HCT116 (cell line): ENCODE measurements around the gene MAP4K4. TPM values are rescaled to one million over a fixed set of nuclear protein-coding genes. Genes with fewer than 3 reads are reported as not detected.

Experiments used
- ATAC-seq: fragments of 200-7000 bp; cut with Tn5 transposase; 2 replicates; pipeline ENCODE4 v1.9.1; 2020; ENCODE audit warnings: mild to moderate bottlenecking, moderate library complexity
- BruUV-seq: library from RNA; stranded (reverse); fragments of 400-500 nt; replicated peaks from 2 replicates; lab custom pipeline; 2021; lab: Mats Ljungman, UMichigan
- CTCF ChIA-PET: fragments of 300-600 bp; sonication (Branson Sonifier 250); formaldehyde crosslinking; loops from one replicate; lab custom pipeline; 2021; ENCODE audit warnings: antibody characterized with exemption; lab: Charles Lee
- POLR2A ChIA-PET: fragments of 300-600, 350-600 bp; sonication (Branson Sonifier 250); formaldehyde crosslinking; loops from one replicate; lab custom pipeline; 2021; ENCODE audit warnings: antibody characterized with exemption; lab: Charles Lee
- RAD21 ChIA-PET, 2 experiments: fragments of 300-600 bp; sonication (Branson Sonifier 250); formaldehyde crosslinking; loops; one replicate each; lab custom pipeline; 2023; ENCODE audit warnings: low total read pairs in 2 of 2; ENCODE audit not compliant: uncharacterized antibody in 2 of 2, unreplicated experiment in 2 of 2, low non-redundant PET in 1 of 2; lab: Charles Lee
- DNase-seq: peaks from one replicate; pipeline ENCODE4 v3.0.0-alpha.2; 2010; ENCODE audit warnings: low read depth, low spot score
- H2AFZ ChIP-seq: fragments of 200-600 bp; shearing (Covaris generic), sonication (generic); 2 replicates; pipeline ENCODE4 v1.6.1; 2017; ENCODE audit warnings: low read depth, mixed run types, mixed read lengths, antibody characterized with exemption, low read length; ENCODE audit not compliant: poor library complexity, severe bottlenecking
- H3K27ac ChIP-seq: 2 replicates; pipeline ENCODE4 v1.5.1; 2012; ENCODE audit warnings: low read depth, low read length
- H3K27me3 ChIP-seq: fragments of 200-600 bp; sonication (generic); 2 replicates; pipeline ENCODE4 v1.6.1; 2016; ENCODE audit warnings: mixed run types, low read length, mixed read lengths; ENCODE audit not compliant: insufficient read depth
- H3K36me3 ChIP-seq, 2 experiments: fragments of 200-500 bp in 1 of 2; fragments of 200-600 bp in 1 of 2; sonication (Bioruptor generic) in 1 of 2; sonication (generic) in 1 of 2; 2 replicates each; pipeline versions ENCODE4 v1.5.1 to v1.6.1; 2014 to 2016; ENCODE audit warnings: low read length in 2 of 2, inconsistent platforms in 1 of 2, mixed read lengths in 1 of 2, mixed run types in 1 of 2; ENCODE audit not compliant: insufficient read depth in 2 of 2, control insufficient read depth in 1 of 2
- H3K4me1 ChIP-seq, 2 experiments: fragments of 200-600 bp in 1 of 2; sonication (generic) in 1 of 2; 2 replicates each; pipeline versions ENCODE4 v1.5.1 to v1.6.1; 2012 to 2017; ENCODE audit warnings: low read length in 2 of 2, inconsistent platforms in 1 of 2, mild to moderate bottlenecking in 1 of 2, mixed read lengths in 1 of 2, mixed run types in 1 of 2, moderate library complexity in 1 of 2; ENCODE audit not compliant: insufficient read depth in 2 of 2, control insufficient read depth in 1 of 2
- H3K4me2 ChIP-seq: fragments of 200-600 bp; sonication (generic); 2 replicates; pipeline ENCODE4 v1.6.1; 2017; ENCODE audit warnings: mixed run types, low read length, mixed read lengths
- H3K4me3 ChIP-seq, 2 experiments: fragments of 200-600 bp in 1 of 2; sonication (generic) in 1 of 2; replicated peaks in 1 of 2; 2 replicates each; pipeline ENCODE4 v1.5.1; 2011 to 2016; ENCODE audit warnings: low read length in 2 of 2, control low read depth in 1 of 2, low read depth in 1 of 2, mild to moderate bottlenecking in 1 of 2, mixed read lengths in 1 of 2, mixed run types in 1 of 2
- H3K79me2 ChIP-seq: fragments of 200-600 bp; sonication (generic); 2 replicates; pipeline ENCODE4 v1.6.1; 2017; ENCODE audit warnings: mild to moderate bottlenecking, mixed run types, low read length, moderate library complexity, mixed read lengths; ENCODE audit not compliant: insufficient read depth
- H3K9ac ChIP-seq: fragments of 200-600 bp; sonication (generic); 2 replicates; pipeline ENCODE4 v1.6.1; 2016; ENCODE audit warnings: low read length, mixed read lengths
- H3K9me2 ChIP-seq: fragments of 200-600 bp; sonication (generic), shearing (Covaris generic); 2 replicates; pipeline ENCODE4 v1.6.1; 2017; ENCODE audit warnings: mixed run types, mild to moderate bottlenecking, moderate library complexity; ENCODE audit not compliant: insufficient read depth
- H3K9me3 ChIP-seq, 2 experiments: fragments of 200-500 bp in 1 of 2; fragments of 200-600 bp in 1 of 2; sonication (Bioruptor generic) in 1 of 2; sonication (generic) in 1 of 2; 2 replicates each; pipeline ENCODE4 v1.6.1; 2014 to 2017; ENCODE audit warnings: low read length in 2 of 2, mixed read lengths in 2 of 2, inconsistent platforms in 1 of 2, low read depth in 1 of 2, mild to moderate bottlenecking in 1 of 2, mixed run types in 1 of 2, moderate library complexity in 1 of 2; ENCODE audit not compliant: control insufficient read depth in 1 of 2, insufficient read depth in 1 of 2
- H4K20me1 ChIP-seq: fragments of 200-600 bp; sonication (generic), shearing (Covaris generic); 2 replicates; pipeline ENCODE4 v1.6.1; 2017; ENCODE audit warnings: mixed run types, mild to moderate bottlenecking, moderate library complexity; ENCODE audit not compliant: insufficient read depth
- CBX3 ChIP-seq: IDR thresholded peaks from 2 replicates; pipeline ENCODE4 v1.6.1; 2012; ENCODE audit warnings: low read depth
- ELF1 ChIP-seq: IDR thresholded peaks from 2 replicates; pipeline ENCODE4 v1.6.1; 2012; ENCODE audit warnings: low read depth, borderline replicate concordance
- EZH2 ChIP-seq: fragments of 200-600 bp; sonication (generic); IDR thresholded peaks from 2 replicates; pipeline ENCODE4 v1.6.1; 2017; ENCODE audit warnings: antibody characterized with exemption, mixed run types
- TCF7L2 ChIP-seq: IDR thresholded peaks from 2 replicates; pipeline ENCODE4 v1.7.0; 2011; ENCODE audit warnings: borderline replicate concordance, inconsistent platforms; ENCODE audit not compliant: insufficient read depth, insufficient read length; ENCODE audit errors: extremely low read depth
- ZNF274 ChIP-seq: fragments of 200-500 bp; sonication (Bioruptor generic); IDR thresholded peaks from 2 replicates; pipeline ENCODE4 v1.6.1; 2014; ENCODE audit warnings: mild to moderate bottlenecking, low read depth, low read length, inconsistent platforms
- intact Hi-C: fragments of 100-400 bp; cut with micrococcal nuclease; formaldehyde crosslinking; loops from 2 replicates; pipeline ENCODE4 v1.10.0; 2022
- total RNA-seq: library from RNA; stranded (reverse); gene quantifications from one replicate; pipeline ENCODE4 v1.2.1, GENCODE V29; 2021; ENCODE audit not compliant: unreplicated experiment
- TF ChIP-seq, protein P1 (sequence below): IDR thresholded peaks from 2 replicates; pipeline ENCODE4 v1.6.1; 2012
- TF ChIP-seq, protein P2 (sequence below): IDR thresholded peaks from 2 replicates; pipeline ENCODE4 v1.6.1; 2011; ENCODE audit warnings: mild to moderate bottlenecking, low read length, moderate library complexity; ENCODE audit not compliant: insufficient replicate concordance; ENCODE audit errors: extremely low read depth

Gene MAP4K4
- total RNA-seq, 1 experiment from 2014 or later = 62.3 TPM

DNA sequence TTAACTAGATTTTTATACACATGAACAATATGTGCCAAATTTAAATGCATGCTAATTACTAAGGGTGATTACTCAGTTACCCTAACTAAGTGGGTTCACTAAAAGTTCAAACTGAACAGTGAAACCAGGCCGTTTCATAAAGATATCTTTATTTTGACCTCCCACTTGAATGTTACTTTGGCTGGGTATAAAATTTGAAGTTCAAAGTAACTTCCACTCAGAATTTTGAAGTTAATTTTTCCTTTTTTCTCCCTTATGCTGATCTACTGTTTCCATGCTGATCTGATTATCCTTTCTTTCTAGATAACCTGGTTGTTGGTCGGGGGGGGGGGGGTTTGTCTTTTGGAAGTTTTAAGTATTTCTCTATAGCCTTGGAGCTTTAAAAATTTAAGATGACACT, 25.5 kb upstream of the MAP4K4 start:
- no TSS peak for BruUV-seq
- ATAC-seq (no peak), DNase-seq (no peak)
- intact Hi-C loops = no loop called here
- no peak overlapping the region for H3K4me2 ChIP-seq
- H3K27me3 ChIP-seq = no peaks in the 10 kb centered on the region
- no peaks in the 10 kb centered on the region for H3K4me1 ChIP-seq
- H3K9ac ChIP-seq = no peak overlapping the region
- no peaks in the 10 kb centered on the region for H4K20me1 ChIP-seq
- H3K9me2 ChIP-seq = no peaks in the 10 kb centered on the region
- CTCF ChIA-PET = no interaction called here
- RAD21 ChIA-PET = no interaction called here
- H3K9me3 ChIP-seq = peaks cover 3 to 5% of the 10 kb centered on the region in 2 experiments; a peak in 1 of 4 replicates
- H3K4me3 ChIP-seq = no peak overlapping the region
- TF ChIP-seq TCF7L2 (no peak), EZH2 (no peak), CBX3 (no peak)
- TF ChIP-seq, protein P1, sequence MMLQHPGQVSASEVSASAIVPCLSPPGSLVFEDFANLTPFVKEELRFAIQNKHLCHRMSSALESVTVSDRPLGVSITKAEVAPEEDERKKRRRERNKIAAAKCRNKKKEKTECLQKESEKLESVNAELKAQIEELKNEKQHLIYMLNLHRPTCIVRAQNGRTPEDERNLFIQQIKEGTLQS = no peak
- no peaks in the 10 kb centered on the region for H3K79me2 ChIP-seq
- no peak overlapping the region for H3K27ac ChIP-seq
- no peaks in the 10 kb centered on the region for H3K36me3 ChIP-seq
- no peak overlapping the region for H2AFZ ChIP-seq
- POLR2A ChIA-PET = no interaction called here

DNA sequence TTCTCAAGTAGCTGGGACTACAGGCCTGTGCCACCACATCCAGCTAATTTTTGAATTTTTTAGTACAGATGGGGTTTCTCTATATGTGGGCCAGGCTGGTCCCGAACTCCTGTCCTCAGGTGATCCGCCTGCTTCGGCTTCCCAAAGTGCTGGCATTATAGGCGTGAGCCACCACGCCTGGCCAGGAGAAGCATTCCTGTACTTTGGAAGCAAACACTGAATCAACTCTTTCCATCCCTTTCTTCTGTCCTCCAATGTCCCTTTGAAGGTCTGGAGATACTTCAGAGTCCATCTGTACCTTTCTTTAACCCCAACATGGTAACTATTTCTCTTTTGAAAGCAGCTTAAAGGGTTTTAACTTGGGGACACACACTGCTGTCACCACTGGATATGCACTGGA, 23.6 kb upstream of the MAP4K4 start:
- no peak overlapping the region for H3K27ac ChIP-seq
- no peak for TF ChIP-seq CBX3
- no peak for TF ChIP-seq ELF1
- TF ChIP-seq ZNF274 = no peak
- TF ChIP-seq, protein P2, sequence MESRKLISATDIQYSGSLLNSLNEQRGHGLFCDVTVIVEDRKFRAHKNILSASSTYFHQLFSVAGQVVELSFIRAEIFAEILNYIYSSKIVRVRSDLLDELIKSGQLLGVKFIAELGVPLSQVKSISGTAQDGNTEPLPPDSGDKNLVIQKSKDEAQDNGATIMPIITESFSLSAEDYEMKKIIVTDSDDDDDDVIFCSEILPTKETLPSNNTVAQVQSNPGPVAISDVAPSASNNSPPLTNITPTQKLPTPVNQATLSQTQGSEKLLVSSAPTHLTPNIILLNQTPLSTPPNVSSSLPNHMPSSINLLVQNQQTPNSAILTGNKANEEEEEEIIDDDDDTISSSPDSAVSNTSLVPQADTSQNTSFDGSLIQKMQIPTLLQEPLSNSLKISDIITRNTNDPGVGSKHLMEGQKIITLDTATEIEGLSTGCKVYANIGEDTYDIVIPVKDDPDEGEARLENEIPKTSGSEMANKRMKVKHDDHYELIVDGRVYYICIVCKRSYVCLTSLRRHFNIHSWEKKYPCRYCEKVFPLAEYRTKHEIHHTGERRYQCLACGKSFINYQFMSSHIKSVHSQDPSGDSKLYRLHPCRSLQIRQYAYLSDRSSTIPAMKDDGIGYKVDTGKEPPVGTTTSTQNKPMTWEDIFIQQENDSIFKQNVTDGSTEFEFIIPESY = no peak
- H3K4me1 ChIP-seq = peaks cover 0 to 3% of the 10 kb centered on the region in 2 experiments; a peak in 2 of 4 replicates
- H3K36me3 ChIP-seq = no peaks in the 10 kb centered on the region
- ChIA-PET RAD21 (no interaction called here), CTCF (no interaction called here), POLR2A (no interaction called here)
- ATAC-seq = no peak
- no peak overlapping the region for H3K4me2 ChIP-seq
- no peaks in the 10 kb centered on the region for H3K9me2 ChIP-seq
- H4K20me1 ChIP-seq = no peaks in the 10 kb centered on the region
- H3K27me3 ChIP-seq = no peaks in the 10 kb centered on the region
- H3K79me2 ChIP-seq = no peaks in the 10 kb centered on the region
- no peak overlapping the region for H3K9ac ChIP-seq
- no peak overlapping the region for H3K4me3 ChIP-seq
- no peak for DNase-seq
- no TSS peak for BruUV-seq
- peaks cover 3 to 5% of the 10 kb centered on the region in 2 experiments; a peak in 1 of 4 replicates for H3K9me3 ChIP-seq
- no peak overlapping the region for H2AFZ ChIP-seq
- intact Hi-C loops = no loop called here
